Effector CD8-positive, alpha-beta T cell (primary cell): ENCODE measurements around the gene GXYLT2.
"Not testable (repeated sequence)": the region's sequence is repeated elsewhere in the genome, so short reads cannot be mapped to it uniquely, and the experiment has no call there.

Experiments used
- DNase-seq: peaks from one replicate; lab custom pipeline; 2025; lab: John Stamatoyannopoulos, UW

Gene GXYLT2

DNA sequence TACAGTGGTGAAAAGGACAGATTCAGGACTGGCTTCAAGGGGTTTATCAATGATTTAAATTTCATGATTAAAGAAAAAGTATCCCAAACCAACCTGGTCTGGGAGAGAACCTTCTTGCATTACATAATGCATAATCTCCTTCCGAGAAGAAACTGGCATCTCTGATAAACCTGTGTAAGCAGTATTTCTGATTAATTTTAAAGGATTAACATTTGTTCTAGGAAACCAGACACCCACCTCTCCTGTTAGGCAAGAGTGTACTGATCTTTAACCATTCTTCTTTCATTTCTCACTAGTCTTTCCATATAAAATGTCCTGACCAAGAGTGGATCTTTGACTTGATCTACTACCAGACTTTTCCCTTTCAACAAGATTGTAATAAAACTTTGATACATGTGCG lies 85.9 kb downstream of the GXYLT2 start:
- no peak for DNase-seq

DNA sequence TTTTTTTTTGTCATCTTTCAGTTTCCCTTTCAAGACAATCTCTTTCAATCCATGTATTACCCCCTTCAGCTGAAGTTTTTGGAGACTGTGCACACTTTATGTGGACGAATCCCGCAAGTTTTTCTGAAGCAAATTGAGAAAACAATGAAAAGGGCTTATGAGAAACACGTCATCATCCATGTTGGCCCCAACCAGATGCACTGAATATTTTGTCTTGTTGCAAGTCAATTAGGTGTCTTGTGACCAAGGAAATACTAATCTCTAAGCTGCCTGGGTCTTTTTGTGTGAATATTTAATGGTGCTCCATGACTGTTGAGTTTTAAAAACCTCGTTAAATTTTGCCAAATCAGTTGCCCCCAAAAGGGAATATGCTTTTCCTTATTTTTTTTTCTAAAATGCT lies 87.1 kb downstream of the GXYLT2 start:
- DNase-seq: no peak

DNA sequence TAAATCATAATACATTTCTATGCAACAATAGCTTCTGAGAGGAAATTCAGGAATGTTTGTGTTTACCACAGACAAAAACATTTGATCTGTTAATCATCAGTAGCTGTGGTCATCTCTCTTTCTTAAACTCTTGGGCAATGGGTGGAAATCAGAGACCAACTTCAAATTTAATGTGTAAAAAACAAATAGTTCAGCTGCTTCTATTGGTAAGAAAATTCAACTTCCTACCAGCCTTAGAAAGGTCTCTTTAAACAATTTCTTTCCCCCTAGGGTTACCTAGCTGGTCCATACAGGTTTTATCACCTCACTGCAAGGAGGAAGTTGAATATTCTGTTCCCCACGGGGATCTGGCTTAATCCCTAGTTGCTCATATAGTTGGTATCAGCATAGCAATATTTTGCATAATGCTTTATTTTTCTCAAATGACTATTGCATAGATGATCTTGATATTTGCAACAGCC lies 88.5 kb downstream of the GXYLT2 start:
- DNase-seq: no peak

DNA sequence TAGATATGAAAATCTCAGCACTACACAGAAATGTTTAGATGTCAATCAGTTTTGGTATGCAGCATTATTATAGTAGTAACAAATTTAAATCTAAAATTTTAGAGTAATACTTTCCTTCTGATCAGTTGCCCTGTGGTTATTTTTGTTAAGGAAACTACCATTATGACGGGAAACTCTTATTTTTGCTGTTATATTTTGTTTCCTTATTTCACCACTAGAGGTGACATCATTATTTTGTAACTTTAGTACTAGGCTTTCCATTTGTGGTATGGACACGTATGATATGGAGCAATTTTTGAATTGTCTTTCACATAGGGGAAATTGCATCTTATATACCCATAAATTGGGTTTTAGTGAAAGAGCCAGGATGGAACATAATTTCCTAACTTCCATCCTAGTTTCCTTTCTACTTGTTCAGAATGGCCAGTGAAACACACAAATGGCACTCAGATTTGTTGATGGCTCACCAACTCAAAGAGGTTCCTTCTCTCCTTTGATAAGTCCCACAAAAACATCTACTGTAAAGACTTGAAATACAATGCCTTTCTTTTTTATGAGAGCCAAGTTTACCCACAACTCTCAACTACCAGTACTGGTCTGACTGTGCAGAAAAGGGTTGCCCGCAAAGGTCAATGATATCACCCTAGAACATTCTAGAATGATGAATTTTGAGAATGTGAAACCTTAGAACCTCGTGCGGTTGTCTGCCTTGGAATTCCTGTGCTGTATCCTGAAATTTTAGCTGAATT lies 89.4 kb downstream of the GXYLT2 start:
- no peak for DNase-seq

DNA sequence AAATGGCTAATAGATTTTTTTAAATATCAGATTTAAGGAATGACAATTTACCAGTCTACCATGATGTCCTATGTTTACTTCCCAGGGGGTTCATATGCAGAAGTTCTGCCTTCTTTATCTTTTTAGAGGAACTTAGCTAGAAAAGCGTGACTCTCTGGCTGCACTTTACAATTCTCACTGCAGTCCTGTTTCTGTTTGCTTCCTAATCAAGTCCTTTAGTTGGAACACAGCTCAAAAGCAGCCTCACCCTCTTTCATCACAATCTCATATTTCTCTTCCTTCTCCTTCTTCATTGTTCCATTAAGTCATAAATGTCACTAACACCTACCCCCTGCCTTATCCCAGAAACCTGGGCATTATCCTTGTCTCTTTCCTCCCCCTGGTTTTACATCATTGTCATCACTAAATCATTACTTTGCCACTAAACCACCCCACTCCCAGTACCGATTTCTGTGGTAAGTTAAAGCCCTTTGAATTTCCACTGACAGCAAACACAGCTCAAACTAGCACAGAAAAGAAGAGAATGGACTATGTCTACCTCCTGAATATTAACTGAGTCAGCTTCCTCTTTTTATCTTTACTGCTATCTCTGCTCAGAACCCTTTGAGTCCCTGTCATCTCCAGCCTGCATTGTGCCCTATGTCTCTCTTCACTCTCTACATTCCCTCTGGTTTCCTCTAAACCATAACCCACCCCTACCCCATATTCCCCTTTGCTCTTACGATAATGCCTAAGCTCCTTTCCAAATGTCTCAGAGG lies 94.9 kb downstream of the GXYLT2 start:
- no peak for DNase-seq

DNA sequence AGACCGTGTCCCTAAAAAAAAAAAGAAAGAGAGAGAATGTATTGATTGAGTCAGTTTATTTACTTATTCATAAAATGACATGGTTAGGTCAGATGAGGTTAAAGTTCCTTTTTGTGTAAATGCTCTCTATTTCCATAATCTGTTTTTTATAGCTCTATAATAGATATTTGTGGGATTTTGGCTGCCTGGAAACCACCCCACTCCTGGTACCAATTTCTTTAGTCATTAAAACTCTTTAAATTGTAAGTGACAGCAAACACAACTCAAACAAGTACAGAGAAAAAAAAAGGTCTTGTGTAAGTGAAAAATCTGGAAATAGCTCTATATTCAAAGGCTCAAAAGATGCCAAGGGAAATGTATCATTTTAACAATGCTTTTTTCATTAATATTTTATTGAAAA lies 97.7 kb downstream of the GXYLT2 start:
- no peak for DNase-seq

DNA sequence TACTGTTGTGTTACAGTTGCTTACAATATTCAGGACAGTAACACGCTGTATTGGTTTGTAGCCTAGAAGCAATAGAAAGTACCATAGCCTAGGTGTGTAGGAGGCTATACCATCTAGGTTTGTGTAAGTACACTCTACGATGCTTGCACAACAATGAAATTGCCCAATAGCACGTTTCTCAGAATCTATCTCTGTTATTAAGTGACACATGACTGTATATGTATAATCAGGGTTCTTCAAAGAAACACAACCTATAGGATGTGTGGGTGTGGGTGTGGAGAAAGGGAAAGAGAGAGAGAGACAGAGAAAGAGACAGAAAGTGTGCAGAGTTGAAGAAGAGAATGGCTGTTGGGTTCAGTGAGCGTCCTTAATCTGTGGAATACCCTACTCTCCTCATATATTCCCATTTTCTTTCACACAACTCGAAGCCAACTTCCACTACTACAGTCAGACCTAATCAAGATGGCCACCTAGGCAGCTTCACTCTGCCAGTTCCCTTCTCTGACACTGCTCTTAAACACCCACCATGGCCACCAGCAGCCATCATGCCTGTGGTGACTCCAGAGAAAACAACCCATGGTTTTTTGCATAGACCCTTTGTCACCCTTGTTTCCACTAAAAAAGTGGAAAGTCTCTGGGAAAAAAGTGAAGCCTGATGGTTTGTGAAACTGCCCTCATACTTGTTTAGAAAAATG lies 103.0 kb downstream of the GXYLT2 start:
- DNase-seq: no peak

DNA sequence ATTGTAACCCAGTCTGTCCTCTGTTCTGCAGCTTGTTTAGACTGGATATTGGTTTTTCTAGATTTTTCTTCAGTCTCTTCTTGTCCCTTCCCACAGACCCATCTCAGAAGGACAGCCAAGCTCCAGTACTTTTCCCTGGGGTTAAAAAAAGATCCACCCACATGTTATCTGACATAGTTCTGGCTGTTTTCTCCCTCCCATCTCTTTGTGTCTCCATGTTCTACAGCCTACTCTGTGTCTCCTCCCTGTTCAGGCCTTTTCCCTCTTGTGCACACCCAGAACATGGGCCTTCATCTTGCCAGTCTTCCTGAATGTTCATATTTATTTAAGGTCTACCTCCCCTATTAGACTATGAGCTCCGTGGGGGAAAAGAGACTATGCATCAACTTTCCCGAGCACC lies 103.7 kb downstream of the GXYLT2 start:
- DNase-seq: no peak

DNA sequence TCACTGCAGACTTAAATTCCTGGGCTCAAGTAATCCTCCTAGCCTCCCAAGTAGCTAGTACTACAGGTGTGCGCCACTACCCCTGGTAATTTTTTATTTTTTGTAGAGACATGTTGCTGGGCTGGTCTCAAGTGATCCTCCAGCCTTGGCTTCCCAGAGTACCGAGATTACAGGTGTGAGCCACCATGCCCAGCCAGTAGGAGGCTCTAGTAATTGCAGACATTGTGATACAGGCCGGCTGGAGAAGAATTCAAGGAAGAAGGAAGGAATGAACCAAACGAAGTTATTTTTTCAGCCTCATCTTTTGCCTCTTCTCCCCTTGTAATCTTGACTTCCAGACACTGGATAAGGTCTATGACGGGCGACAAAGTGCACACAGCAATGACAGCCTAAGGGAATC lies 105.5 kb downstream of the GXYLT2 start:
- no peak for DNase-seq

DNA sequence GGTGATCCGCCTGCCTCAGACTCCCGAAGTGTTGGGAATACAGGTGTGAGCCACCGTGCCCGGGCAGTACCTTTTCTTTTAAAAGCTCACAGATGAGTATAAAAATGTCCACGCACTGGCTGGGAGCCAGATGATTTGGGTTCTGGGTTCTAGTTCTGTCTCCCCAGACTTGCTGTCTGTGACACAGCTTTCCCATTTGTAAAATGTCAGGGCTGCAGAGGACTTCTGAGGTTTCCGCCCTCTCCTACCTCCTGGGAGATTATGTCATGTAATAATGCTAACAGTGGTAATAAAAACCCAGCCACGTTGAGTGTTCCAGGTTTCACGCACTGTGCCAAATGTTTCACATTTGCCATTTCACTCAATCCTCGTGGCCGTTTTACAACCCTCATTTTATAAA lies 107.5 kb downstream of the GXYLT2 start:
- no peak for DNase-seq

DNA sequence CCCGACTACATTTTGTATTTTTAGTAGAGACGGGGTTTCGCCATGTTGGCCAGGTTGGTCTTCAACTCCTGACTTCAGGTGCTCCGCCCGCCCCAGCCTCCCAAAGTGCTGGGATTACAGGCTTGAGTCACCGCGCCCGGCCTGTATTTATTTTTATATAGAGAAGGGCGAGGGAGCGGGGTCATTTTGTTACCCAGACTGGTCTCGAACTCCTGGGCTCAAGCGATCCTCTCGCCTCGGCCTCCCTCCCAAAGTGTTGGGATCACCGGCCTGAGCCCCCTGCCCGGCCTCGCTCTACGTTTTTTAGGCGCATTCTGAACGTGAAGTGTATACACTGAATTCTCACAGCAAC lies 108.3 kb downstream of the GXYLT2 start:
- no peak for DNase-seq

DNA sequence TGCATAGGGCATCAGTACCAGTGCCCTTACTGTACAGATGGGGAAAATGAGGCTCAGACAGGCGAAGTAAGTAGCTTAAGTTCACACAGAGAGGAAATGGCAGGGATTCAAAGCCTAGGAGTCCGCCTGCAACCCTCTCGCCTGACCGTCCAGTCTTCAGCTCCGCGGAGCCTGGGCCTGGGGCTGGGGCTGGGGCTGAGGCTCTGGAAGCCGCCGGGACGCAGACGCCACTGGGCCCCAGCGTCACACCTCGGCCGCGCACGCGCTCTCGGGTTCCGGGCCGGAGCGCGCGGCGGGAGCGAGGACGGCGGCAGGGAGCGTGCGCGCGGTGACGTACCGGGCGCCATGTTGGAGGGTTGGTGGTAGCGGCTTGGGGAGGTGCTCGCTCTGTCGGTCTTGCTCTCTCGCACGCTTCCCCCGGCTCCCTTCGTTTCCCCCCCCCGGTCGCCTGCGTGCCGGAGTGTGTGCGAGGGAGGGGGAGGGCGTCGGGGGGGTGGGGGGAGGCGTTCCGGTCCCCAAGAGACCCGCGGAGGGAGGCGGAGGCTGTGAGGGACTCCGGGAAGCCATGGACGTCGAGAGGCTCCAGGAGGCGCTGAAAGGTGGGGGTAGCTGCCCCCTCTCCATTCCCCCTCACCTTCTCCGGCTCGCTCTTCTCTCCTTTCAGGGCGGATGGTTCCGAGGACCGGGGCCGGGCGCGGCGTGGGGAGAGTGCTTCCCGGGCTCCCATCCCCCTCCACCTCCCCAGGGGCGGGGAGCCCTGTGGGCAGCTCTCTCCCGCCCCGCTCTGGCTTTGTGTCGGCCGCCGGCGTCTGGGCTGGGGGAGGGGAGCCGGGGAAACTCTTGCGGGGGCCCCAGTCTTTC lies 108.9 kb downstream of the GXYLT2 start, which contains the start of gene PPP4R2:
Gene PPP4R2 (plus strand): TSS at position 339 of the 861 bp plus-strand sequence. CDS start 227 bp downstream, at position 566.
- DNase-seq: peak; percentile 81

DNA sequence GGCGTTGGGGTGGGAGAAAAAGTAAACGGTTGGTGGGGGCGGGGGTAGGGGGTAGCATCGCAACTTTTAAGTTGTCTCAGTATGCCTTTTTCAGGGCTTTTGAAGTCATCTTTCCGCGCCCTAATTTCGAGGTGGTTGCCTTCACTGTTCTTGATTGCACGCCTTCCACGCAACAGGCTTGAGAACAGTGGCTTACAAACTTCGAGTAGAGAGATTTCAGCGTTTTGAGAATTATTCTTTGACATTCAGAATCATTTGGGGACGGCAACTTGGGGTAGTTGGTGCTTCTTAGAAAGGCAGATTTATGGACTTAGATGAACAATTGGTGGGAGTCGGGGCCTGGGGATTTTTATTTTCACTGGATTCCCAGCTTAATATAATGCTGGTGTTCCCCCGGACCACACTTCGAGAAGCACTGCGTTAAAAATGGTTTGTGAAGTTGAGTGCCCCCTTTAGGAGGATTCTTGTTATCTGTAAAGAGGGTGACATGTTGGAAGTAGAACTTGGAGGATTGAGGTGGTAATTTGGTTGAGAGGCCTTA lies 109.6 kb downstream of the GXYLT2 start:
- DNase-seq: peak; percentile 56

DNA sequence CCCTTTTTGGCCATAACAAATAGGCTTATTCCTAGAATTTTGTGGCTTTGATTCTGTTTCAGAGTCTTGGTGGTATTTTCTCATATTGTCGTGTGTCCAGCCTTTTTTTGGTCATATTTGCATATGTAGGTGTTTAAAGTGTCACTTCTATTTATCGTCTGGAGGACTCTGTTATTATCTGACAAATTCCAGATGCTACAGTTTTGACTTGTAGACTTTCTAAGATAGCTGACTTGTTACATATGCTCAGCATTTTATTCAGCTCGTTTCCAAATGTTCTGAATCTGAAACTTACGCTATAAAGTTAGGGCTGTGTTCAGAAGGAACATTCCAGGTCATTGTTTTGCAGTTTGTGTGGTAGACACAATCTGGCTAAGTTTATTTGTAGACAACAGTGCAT lies 110.6 kb downstream of the GXYLT2 start:
- no peak for DNase-seq

DNA sequence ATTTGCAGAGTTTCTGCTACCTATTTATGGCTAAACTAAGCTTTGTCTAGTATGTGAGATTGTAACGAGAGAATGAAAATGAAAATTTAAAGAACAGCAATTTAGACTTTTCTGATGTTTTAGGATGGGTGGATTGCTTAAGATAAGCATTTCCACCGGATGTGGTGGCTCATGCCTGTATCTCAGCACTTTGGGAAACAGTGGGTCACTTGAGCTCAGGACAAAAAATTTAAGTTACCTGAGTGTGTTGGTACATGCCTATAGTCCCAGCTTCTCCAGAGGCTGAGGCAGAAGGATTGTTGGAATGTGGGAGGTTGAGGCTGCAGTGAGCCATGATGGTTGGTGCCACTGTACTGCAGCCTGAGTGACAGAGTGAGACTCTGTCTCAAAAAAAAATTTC lies 112.1 kb downstream of the GXYLT2 start:
- no peak for DNase-seq

DNA sequence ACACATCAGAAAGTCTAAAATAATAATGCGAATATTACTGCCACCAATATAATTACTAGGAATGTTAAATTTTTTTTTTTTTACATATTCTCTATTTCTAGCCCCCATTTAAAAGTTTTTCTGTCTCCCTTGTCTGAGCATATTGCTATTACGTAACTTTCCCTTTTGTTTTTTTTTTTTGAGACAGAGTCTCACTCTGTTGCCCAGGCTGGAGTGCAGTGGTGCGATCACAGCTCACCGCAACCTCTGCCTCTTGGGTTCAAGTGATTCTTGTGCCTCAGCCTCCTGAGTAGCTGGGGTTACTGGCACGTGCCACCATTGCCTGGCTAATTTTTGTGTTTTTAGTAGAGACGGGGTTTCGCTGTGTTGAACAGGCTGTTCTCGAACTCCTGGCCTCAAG lies 115.2 kb downstream of the GXYLT2 start:
- not testable (repeated sequence) for DNase-seq

DNA sequence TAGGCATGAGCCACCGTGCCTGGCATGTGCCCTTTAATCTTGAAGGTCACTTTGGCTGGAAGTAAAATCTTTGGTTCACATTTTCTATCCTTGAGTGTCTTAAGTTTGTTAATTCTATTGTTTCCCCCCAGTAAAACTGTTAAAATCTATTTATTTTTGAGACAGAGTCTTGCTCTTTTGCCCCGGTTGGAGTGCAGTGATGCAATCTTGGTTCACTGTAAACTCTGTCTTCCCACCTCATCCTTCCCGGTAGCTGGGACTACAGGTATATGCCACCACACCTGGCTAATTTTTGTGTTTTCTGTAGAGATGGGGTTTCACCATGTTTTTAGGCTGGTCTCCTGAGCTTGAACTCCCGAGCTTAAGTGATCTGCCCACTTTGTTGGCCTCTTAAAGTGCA lies 116.5 kb downstream of the GXYLT2 start:
- DNase-seq: no peak

DNA sequence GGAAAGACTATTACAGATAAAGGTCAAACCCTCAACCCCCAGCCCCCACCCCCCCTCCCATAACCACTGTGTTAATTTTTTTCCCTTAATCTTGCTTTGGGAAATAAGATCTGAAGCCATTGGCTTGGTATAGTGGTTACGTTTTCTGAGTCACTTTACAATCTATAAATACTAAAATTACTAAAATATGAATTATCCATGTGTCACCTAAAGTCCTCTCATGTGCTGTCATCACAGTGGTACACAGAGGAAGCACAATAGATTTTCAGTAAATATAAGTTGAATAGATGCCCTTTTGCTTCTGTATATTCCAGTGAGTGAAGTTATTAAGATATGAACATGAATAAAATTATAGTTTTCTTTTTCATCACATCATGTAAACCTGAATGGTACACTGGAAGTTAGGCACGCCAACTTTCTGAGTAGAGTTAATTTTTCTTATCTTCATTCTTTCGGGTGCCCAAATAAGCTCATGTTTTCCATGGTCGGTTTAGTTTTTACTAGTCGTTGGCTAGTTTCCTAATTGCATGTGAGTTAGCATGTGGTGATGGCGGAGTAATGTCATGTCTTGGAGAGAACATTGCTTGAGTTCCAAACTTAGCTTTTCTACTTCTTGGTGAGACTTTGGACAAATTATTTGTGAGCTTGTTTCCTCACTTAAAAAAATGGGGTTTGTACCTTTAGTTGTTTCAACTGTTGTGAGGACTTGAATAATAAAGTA lies 120.3 kb downstream of the GXYLT2 start:
- no peak for DNase-seq

DNA sequence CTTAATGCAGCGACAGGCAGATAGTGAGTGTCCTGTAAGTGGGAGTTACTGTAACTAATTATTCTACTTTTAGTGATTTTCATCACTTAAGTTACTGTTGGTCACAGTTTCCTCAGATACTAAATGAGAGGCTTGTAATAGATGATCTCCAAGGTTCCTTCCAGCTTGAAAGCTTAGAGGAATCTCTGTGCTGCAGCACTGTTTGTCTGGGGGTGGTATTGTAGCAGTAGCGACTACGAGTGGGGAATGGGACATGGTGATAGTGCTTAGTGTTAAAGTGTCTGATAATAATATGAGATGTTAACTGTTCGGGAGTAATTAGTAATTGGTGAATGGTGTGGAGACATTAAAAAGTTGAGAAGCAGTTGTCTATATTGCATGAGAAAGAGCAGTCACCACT lies 121.2 kb downstream of the GXYLT2 start:
- no peak for DNase-seq

DNA sequence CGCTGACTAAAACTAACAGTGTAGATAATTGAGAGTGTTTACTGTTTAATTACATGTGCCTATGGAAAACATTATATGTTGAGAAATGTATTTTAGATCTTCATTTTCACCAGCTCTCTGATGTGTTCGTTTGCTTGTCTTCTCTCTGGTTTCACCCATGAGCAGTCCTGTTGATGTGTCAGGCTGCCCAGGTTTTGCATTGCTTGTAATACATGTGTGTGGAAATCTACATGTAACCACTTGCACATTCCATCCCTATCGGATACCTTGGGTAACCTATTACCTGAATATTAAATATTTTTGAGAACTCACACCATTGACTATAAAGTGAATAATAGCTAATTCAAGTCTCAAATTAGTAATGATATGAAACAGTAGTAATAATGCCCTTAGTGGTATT lies 121.9 kb downstream of the GXYLT2 start:
- DNase-seq: no peak

DNA sequence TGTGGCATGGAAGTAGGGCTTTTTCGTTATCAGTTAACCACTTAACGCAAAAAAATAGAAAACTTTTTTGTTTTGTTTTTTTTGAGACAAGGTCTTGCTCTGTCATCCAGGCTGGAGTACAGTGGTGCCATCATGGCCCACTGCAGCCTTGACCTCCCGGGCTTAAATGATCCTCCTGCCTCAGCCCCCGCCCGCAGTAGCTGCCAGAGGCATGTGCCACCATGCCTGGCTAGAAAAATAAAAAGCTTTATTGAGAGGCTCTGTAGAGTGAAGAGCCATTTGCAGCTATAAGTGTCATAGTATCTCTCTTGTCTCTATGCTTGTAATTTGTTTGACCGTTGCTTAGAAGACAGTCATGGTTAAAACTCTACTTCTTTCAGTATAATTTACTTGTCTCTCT lies 122.3 kb downstream of the GXYLT2 start:
- DNase-seq: no peak
